ENCODE data around the gene MZB1. TPM values are rescaled to one million over a fixed set of nuclear protein-coding genes. Genes with fewer than 3 reads are reported as not detected.
"Not testable (repeated sequence)": the region's sequence is repeated elsewhere in the genome, so short reads cannot be mapped to it uniquely, and the experiment has no call there.

The MZB1 gene
- polyA plus RNA-seq, 1 donor from 2014 or later = 193 TPM

- Mint-ChIP-seq H3K9me3 (no peaks in the 10 kb centered on the region), H3K27ac (peak overlapping the region; percentile 97 to 99 (median 98)), H3K27me3 (no peaks in the 10 kb centered on the region), H3K36me3 (no peaks in the 10 kb centered on the region), H3K4me3 (peak overlapping the region; percentile 82 to 94 (median 88)), H3K4me1 (peaks cover 28 to 43% (median 43%) of the 10 kb centered on the region in 3 donors)
These were observed 1.2 kb upstream of the MZB1 start for GRCh38 chr5:139390639-139391569.

- Mint-ChIP-seq H3K9me3 (no peaks in the 10 kb centered on the region), H3K27ac (peak overlapping the region; percentile 91 to 98 (median 97)), H3K36me3 (no peaks in the 10 kb centered on the region), H3K4me3 (peak overlapping the region; percentile 82 to 98 (median 93)), H3K4me1 (peaks cover 44 to 64% (median 62%) of the 10 kb centered on the region in 3 donors), H3K27me3 (no peaks in the 10 kb centered on the region)
These were observed 1.4 kb downstream of the MZB1 start for GRCh38 chr5:139388198-139388821.

- Mint-ChIP-seq H3K9me3 (no peaks in the 10 kb centered on the region), H3K27ac (peak overlapping the region; percentile 91 to 98 (median 97)), H3K27me3 (no peaks in the 10 kb centered on the region), H3K4me3 (peak overlapping the region; percentile 82 to 98 (median 93)), H3K4me1 (peaks cover 44 to 66% (median 63%) of the 10 kb centered on the region in 3 donors), H3K36me3 (no peaks in the 10 kb centered on the region)
These were observed 2.0 kb downstream of the MZB1 start for GRCh38 chr5:139387611-139388197.

GRCh38 chr5:139386956-139387355 lies 2.8 kb downstream of the MZB1 start:
- not testable (repeated sequence) for H3K27me3 Mint-ChIP-seq, H3K36me3 Mint-ChIP-seq, H3K9me3 Mint-ChIP-seq
- Mint-ChIP-seq H3K4me3 (peak overlapping the region; percentile 58 to 82 (median 70)), H3K27ac (peak overlapping the region; percentile 90 to 98 (median 97)), H3K4me1 (peaks cover 50 to 73% (median 71%) of the 10 kb centered on the region in 3 donors)

GRCh38 chr5:139386050-139386438 lies 3.7 kb downstream of the MZB1 start:
- Mint-ChIP-seq H3K27me3 (no peaks in the 10 kb centered on the region), H3K36me3 (no peaks in the 10 kb centered on the region), H3K27ac (peak overlapping the region in 2 of 3 donors; percentile 91 to 97), H3K4me3 (peak overlapping the region; percentile 48 to 92 (median 82)), H3K4me1 (peaks cover 43 to 67% (median 65%) of the 10 kb centered on the region in 3 donors), H3K9me3 (no peaks in the 10 kb centered on the region)

GRCh38 chr5:139385061-139386049 lies 4.4 kb downstream of the MZB1 start:
- Mint-ChIP-seq H3K36me3 (no peaks in the 10 kb centered on the region), H3K4me3 (peak overlapping the region; percentile 59 to 92 (median 87)), H3K27ac (peak overlapping the region; percentile 82 to 97 (median 91)), H3K9me3 (no peaks in the 10 kb centered on the region), H3K4me1 (peaks cover 38 to 62% (median 62%) of the 10 kb centered on the region in 3 donors), H3K27me3 (no peaks in the 10 kb centered on the region)

GRCh38 chr5:139384591-139385051 lies 5.1 kb downstream of the MZB1 start:
- Mint-ChIP-seq H3K27ac (peak overlapping the region; percentile 82 to 97 (median 91)), H3K4me1 (peaks cover 31 to 56% (median 55%) of the 10 kb centered on the region in 3 donors), H3K4me3 (peak overlapping the region; percentile 59 to 92 (median 87)), H3K27me3 (no peaks in the 10 kb centered on the region), H3K9me3 (no peaks in the 10 kb centered on the region), H3K36me3 (no peaks in the 10 kb centered on the region)

GRCh38 chr5:139383993-139384590 lies 5.6 kb downstream of the MZB1 start:
- peaks cover 32 to 51% (median 50%) of the 10 kb centered on the region in 3 donors for H3K4me1 Mint-ChIP-seq
- no peaks in the 10 kb centered on the region for H3K27me3 Mint-ChIP-seq
- peak overlapping the region in 3 of 4 donors; percentile 27 to 74 (median 58) for H3K4me3 Mint-ChIP-seq
- no peaks in the 10 kb centered on the region for H3K9me3 Mint-ChIP-seq
- no peaks in the 10 kb centered on the region for H3K36me3 Mint-ChIP-seq
- H3K27ac Mint-ChIP-seq = peak overlapping the region; percentile 10 to 56 (median 54)

GRCh38 chr5:139383275-139383992 lies 6.3 kb downstream of the MZB1 start, which contains the start of gene SLC23A1:
SLC23A1 (minus strand) TSS chr5:139383297; CDS start chr5:139383253, 44 bp downstream.
- peak within 1 kb of the TSS in 2 of 3 donors; percentile 16 to 56 for H3K27ac Mint-ChIP-seq

GRCh38 chr5:139382807-139383206 lies 6.9 kb downstream of the MZB1 start:
- Mint-ChIP-seq H3K36me3 (no peaks in the 10 kb centered on the region), H3K27ac (peak overlapping the region in 1 of 3 donors; percentile 16), H3K4me3 (no peak overlapping the region), H3K9me3 (no peaks in the 10 kb centered on the region), H3K27me3 (no peaks in the 10 kb centered on the region), H3K4me1 (peaks cover 27 to 42% (median 40%) of the 10 kb centered on the region in 3 donors)

More at GRCh38 chr5:139383275-139383992, 6.3 kb downstream of the MZB1 start, which contains the start of gene SLC23A1:
- no peaks in the 10 kb centered on the region for H3K36me3 Mint-ChIP-seq
- peak within 1 kb of the TSS in 3 of 4 donors; percentile 27 to 70 (median 65) for H3K4me3 Mint-ChIP-seq
- H3K4me1 Mint-ChIP-seq = peaks cover 31 to 48% (median 47%) of the 10 kb centered on the region in 3 donors
- H3K9me3 Mint-ChIP-seq = no peaks in the 10 kb centered on the region
- H3K27me3 Mint-ChIP-seq = no peaks in the 10 kb centered on the region

- H3K4me3 Mint-ChIP-seq = peak overlapping the region in 3 of 4 donors; percentile 12 to 70 (median 33)
- H3K9me3 Mint-ChIP-seq = no peaks in the 10 kb centered on the region
- H3K27ac Mint-ChIP-seq = peak overlapping the region in 1 of 3 donors; percentile 16
- H3K27me3 Mint-ChIP-seq = no peaks in the 10 kb centered on the region
- H3K4me1 Mint-ChIP-seq = peaks cover 27 to 42% (median 40%) of the 10 kb centered on the region in 3 donors
- H3K36me3 Mint-ChIP-seq = peaks cover 1% of the 10 kb centered on the region
These were observed 7.6 kb downstream of the MZB1 start for GRCh38 chr5:139381837-139382761.

All from IgD-negative memory B cell (primary cell).